B cell (primary cell): ENCODE data around the gene TRIM54.

Experiments
- CTCF ChIP-seq: fragments of 200-600 bp; IDR thresholded peaks from one replicate; pipeline ENCODE4 v1.8.0; 2022; ENCODE audit warnings: antibody characterized with exemption, mild to moderate bottlenecking
- EZH2 ChIP-seq: IDR thresholded peaks from 2 replicates; pipeline ENCODE4 v1.6.1; 2012; ENCODE audit warnings: borderline replicate concordance, low read depth, mild to moderate bottlenecking, moderate library complexity, low read length; ENCODE audit not compliant: insufficient read depth, poor library complexity, severe bottlenecking

GRCh38 chr2:27261926-27262298 lies 20.3 kb upstream of the TRIM54 start:
- TF ChIP-seq CTCF (no peak), EZH2 (no peak)
